ENCODE data around the gene OAT. TPM values are rescaled to one million over a fixed set of nuclear protein-coding genes. Genes with fewer than 3 reads are reported as not detected.

OAT gene
- total RNA-seq, 3 donors from 2014 or later = 46.7 to 120 (median 69.6) TPM

DNA sequence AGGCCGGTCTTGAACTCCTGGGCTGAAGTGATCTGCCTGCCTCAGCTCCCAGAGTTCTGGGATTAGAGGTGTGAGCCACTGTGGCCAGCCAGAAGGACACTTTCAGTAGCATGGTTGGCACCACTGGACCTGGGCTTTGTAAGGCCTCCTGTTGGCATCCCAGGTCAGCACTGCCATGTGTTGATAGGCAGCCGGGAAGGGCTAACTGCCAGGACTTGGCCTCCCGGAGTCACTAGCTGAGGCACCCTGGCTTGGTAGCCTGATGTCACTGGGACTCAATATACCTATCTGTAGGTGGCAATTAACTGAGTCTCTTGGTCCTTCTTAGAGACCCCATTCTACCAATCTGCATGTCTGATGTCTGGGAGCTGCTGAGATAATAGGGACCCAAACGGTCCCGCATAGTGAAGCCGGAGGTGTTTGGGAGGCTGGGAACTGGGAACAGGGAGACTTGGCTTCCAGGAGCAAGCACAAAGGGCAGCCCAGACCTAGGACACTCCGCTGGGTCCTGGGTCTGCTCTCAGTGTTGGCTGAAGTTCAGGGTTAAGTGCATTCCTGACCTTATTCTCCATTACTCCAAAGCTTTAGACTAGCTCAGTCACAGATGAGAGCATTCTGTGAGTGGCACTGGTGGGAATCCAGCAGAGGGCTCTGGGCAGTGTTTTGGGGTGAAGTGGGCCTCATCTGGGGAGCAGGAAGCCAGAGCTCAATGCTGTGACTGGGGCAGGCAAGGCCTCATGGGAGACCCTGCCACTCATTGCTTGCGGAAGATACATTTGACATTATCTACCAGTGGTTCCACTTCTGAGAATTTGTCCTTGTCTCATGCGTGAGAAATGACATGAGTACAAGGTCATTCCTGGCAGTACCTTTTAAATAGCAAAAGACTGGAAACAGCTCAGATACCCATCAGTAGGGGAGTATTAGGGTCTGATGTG, 45.6 kb upstream of the OAT start:
- TF ChIP-seq, protein P1, sequence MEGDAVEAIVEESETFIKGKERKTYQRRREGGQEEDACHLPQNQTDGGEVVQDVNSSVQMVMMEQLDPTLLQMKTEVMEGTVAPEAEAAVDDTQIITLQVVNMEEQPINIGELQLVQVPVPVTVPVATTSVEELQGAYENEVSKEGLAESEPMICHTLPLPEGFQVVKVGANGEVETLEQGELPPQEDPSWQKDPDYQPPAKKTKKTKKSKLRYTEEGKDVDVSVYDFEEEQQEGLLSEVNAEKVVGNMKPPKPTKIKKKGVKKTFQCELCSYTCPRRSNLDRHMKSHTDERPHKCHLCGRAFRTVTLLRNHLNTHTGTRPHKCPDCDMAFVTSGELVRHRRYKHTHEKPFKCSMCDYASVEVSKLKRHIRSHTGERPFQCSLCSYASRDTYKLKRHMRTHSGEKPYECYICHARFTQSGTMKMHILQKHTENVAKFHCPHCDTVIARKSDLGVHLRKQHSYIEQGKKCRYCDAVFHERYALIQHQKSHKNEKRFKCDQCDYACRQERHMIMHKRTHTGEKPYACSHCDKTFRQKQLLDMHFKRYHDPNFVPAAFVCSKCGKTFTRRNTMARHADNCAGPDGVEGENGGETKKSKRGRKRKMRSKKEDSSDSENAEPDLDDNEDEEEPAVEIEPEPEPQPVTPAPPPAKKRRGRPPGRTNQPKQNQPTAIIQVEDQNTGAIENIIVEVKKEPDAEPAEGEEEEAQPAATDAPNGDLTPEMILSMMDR (IDR thresholded peaks at IDR 0.05) = no peak
- H3K36me3 ChIP-seq (ENCODE audit: low read depth) = no peaks in the 10 kb centered on the region
- H3K4me3 ChIP-seq = no peak overlapping the region
- H3K9me3 ChIP-seq = no peaks in the 10 kb centered on the region
- ATAC-seq = no peak
- intact Hi-C loops (cut with DNase I, micrococcal nuclease) = no loop called here
- no peak for DNase-seq
- peaks cover 11% of the 10 kb centered on the region for H3K4me1 ChIP-seq (ENCODE audit: low read depth)

DNA sequence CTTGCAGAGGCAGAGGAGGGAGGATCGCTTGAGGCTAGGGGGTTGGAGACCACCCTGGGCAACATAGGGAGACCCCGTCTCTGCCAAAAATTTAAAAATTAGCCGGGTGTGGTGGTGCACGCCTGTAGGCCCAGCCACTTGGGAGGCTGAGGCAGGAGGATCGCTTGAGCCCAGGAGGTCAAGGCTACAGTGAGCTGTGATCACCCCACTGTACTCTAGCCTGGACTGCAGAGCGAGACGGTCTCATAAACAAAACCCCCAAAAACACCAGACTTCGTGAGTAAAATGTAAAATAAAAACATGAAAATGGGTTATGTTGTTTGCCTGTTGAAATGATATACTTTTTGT, 43.6 kb upstream of the OAT start:
- DNase-seq (no peak), ATAC-seq (no peak)
- intact Hi-C loops (cut with DNase I, micrococcal nuclease) = no loop called here
- TF ChIP-seq, protein P1 (IDR thresholded peaks at IDR 0.05) = no peak
- Histone ChIP-seq H3K36me3 (ENCODE audit: low read depth) (no peaks in the 10 kb centered on the region), H3K9me3 (no peaks in the 10 kb centered on the region), H3K4me1 (ENCODE audit: low read depth) (peaks cover 11% of the 10 kb centered on the region), H3K4me3 (peak overlapping the region; percentile 65)

DNA sequence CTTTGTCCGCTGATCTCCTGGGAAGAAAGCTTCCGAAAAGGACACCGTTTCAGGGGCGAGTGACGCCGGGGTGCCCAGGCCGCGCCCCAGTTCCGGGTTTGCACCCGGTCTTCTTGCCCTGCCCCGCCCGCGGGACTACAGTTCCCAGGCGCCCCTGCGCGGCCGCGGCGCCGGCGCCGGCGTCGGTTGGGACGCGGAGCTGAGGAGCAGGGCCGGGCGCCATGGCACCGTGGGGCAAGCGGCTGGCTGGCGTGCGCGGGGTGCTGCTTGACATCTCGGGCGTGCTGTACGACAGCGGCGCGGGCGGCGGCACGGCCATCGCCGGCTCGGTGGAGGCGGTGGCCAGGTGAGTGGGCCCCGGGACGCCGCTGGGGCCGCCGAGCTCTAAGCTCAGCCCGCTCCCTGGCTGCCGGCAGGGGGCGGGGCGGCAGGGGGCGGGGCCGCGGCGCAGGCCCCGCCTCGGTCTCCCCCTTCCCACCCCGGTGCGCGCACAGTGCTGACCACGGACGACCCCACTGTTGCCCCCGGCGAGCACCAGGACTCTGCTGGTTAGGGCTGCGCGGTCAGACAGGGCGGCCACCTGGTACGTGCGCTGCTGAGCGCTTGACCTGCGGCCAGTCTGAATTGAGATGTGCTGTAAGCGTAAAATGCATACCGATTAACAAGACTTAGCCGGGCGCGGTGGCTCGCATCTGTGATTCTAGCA, 43.1 kb upstream of the OAT start, which contains the start of gene LHPP:
Gene LHPP (plus strand): TSS at position 182 of the 706 bp plus-strand sequence. CDS start 40 bp downstream, at position 222.
- TF ChIP-seq, protein P1 (IDR thresholded peaks at IDR 0.05) = peak; percentile 45
- Histone ChIP-seq H3K9me3 (no peaks in the 10 kb centered on the region), H3K4me1 (ENCODE audit: low read depth) (peaks cover 11% of the 10 kb centered on the region), H3K4me3 (peak within 1 kb of the TSS; percentile 65), H3K36me3 (ENCODE audit: low read depth) (no peaks in the 10 kb centered on the region)
- intact Hi-C loops (cut with DNase I, micrococcal nuclease) = no loop called here
- DNase-seq = peak; percentile 94 to 95 (median 94)
- peak; percentile 98 for ATAC-seq

DNA sequence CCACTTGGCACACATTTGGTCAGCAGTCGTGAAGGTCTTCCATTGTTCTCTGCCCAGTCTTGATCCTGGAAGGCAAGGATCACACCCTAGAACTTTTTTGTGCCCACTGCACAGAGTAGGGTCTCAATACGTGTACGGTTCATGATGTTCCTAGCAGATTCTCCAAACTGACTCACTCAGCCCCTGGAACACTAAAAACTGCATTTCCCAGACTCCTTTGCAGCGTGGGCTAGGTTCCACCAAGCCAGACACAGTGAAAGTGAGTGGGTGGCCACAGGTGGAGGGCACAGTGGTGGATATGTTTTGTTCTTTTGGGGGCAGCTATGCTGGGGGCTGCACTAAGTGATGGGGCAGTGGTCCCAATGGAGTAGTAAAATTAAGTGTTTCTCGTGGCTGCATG, 41.4 kb upstream of the OAT start:
- H3K4me3 ChIP-seq = no peak overlapping the region
- intact Hi-C loops (cut with DNase I, micrococcal nuclease) = no loop called here
- H3K36me3 ChIP-seq (ENCODE audit: low read depth) = no peaks in the 10 kb centered on the region
- TF ChIP-seq, protein P1 (IDR thresholded peaks at IDR 0.05) = no peak
- H3K9me3 ChIP-seq = no peaks in the 10 kb centered on the region
- peaks cover 6% of the 10 kb centered on the region for H3K4me1 ChIP-seq (ENCODE audit: low read depth)
- no peak for ATAC-seq
- no peak for DNase-seq

DNA sequence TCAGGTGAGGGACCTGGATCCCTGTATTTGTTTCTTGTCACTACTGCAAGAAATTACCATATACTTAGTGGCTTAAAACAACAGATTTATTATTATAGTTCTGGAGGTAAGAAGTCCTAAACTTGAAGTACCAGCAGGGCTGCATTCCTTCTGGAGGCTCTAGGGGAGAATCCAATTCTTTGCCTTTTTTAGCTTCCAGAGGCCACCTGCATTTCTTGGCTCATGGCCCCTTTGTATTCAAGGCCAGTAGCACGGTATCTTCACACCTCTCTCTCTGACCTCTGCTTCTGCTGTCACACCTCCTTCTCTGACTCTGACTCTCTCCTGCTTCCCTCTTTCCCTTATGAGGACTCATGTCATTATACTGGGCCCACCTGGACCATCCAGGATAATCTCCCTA, 40.7 kb upstream of the OAT start:
- H3K9me3 ChIP-seq = no peaks in the 10 kb centered on the region
- no peak for DNase-seq
- no peaks in the 10 kb centered on the region for H3K36me3 ChIP-seq (ENCODE audit: low read depth)
- no peak overlapping the region for H3K4me3 ChIP-seq
- TF ChIP-seq, protein P1 (IDR thresholded peaks at IDR 0.05) = no peak
- no peak for ATAC-seq
- intact Hi-C loops (cut with DNase I, micrococcal nuclease) = no loop called here
- peaks cover 3% of the 10 kb centered on the region for H3K4me1 ChIP-seq (ENCODE audit: low read depth)

Measured in mucosa of descending colon (tissue), 3 donors.